ENCODE results near the gene MYO5B. TPM values are rescaled to one million over a fixed set of nuclear protein-coding genes. Genes with fewer than 3 reads are reported as not detected.

The MYO5B gene
- total and polyA plus RNA-seq, 9 of the 15 experiments (the other 6 are each of a cell fraction or from before 2014, with no cell fraction given), result 0.07 to 0.42 (median 0.28) TPM

DNA sequence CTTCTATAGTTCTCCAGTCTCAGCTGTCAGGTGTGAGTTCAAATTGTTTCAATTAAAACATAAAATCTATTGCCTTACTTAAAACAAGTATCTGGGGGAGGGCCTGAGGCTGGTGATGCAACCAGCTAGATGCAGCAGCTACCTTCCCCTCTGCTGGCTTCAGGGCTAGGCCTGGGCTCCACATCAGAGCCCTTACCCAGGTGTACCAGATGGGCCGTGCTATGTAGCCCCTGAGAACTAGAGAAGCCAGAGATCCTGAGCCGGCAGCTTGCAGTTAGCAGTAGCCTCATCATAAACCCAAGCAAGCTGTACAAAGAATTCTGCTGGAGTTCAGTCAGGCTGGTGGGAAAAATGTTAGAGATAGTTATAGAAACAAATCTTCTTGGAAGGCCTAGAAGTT, 284.0 kb downstream of the MYO5B start:
- Histone ChIP-seq H3K36me3 (ENCODE audit: control insufficient read depth, insufficient read depth, low read length) (no peaks in the 10 kb centered on the region), H3K79me2 (ENCODE audit: control insufficient read depth, insufficient read depth, low read length) (no peaks in the 10 kb centered on the region), H4K20me1 (replicated peaks; ENCODE audit: control insufficient read depth, insufficient read depth, low read length) (no peaks in the 10 kb centered on the region), H3K4me3 (no peak overlapping the region), H3K9me1 (ENCODE audit: control insufficient read depth, insufficient read depth, low read length) (no peaks in the 10 kb centered on the region), H2AFZ (ENCODE audit: low read depth, low read length) (no peak overlapping the region), H3K9ac (ENCODE audit: insufficient read depth in 1 of 2, low read depth in 2 of 2, low read length in 2 of 2) (no peak overlapping the region), H3K27me3 (ENCODE audit: control insufficient read depth in 2 of 2, insufficient read depth in 2 of 2, low read length in 2 of 2) (peaks cover 0 to 9% of the 10 kb centered on the region in 2 experiments; a peak in 2 of 5 replicates), H3K4me2 (ENCODE audit: insufficient read depth, low read length) (no peak overlapping the region), H3K4me1 (replicated peaks in 1 of 2; ENCODE audit: control insufficient read depth in 2 of 2, insufficient read depth in 2 of 2, low read length in 2 of 2) (0 out of 5 replicates have a peak, but pooled peaks cover 0 to 4% of the 10 kb centered on the region in 2 experiments), H3K27ac (ENCODE audit: extremely low read depth, low read depth, low read length) (no peak overlapping the region), H3K9me3 (replicated peaks; ENCODE audit: control insufficient read depth, insufficient read depth, low read depth, low read length) (0 out of 2 replicates have a peak, but pooled peaks cover 2% of the 10 kb centered on the region)
- ChIA-PET CTCF (ENCODE audit: low intra/inter-chr PET ratio) (interaction anchor here (0.6 to 0.7 kb wide), 2 partner anchors 293 to 1231 kb away, joined by 3 read pairs; no protein-coding TSS in a partner anchor), POLR2A (interaction anchor here (0.9 kb wide), 1 partner anchor 66 kb away, joined by 6 read pairs; no protein-coding TSS in a partner anchor)
- intact Hi-C loops (cut with micrococcal nuclease) (no loop called here), in situ Hi-C loops (cut with MboI) (no loop called here)
- ATAC-seq (no peak), DNase-seq (ENCODE audit: extremely low read depth in 1 of 4, low spot score in 3 of 4) (no peak), FAIRE-seq (no peak)
- BruUV-seq (replicated peaks), result no TSS peak
- no peak for TF ChIP-seq ARID2 (IDR thresholded peaks at IDR 0.05)
- no peak for TF ChIP-seq ZNF436 (CRISPR knock-in tag; IDR thresholded peaks at IDR 0.05)
- TF ChIP-seq, protein P1, sequence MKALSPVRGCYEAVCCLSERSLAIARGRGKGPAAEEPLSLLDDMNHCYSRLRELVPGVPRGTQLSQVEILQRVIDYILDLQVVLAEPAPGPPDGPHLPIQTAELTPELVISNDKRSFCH (CRISPR knock-in tag; IDR thresholded peaks at IDR 0.05), result no peak
- TF ChIP-seq, protein P1 (tag; IDR thresholded peaks at IDR 0.05), result no peak
- TF ChIP-seq, protein P2, sequence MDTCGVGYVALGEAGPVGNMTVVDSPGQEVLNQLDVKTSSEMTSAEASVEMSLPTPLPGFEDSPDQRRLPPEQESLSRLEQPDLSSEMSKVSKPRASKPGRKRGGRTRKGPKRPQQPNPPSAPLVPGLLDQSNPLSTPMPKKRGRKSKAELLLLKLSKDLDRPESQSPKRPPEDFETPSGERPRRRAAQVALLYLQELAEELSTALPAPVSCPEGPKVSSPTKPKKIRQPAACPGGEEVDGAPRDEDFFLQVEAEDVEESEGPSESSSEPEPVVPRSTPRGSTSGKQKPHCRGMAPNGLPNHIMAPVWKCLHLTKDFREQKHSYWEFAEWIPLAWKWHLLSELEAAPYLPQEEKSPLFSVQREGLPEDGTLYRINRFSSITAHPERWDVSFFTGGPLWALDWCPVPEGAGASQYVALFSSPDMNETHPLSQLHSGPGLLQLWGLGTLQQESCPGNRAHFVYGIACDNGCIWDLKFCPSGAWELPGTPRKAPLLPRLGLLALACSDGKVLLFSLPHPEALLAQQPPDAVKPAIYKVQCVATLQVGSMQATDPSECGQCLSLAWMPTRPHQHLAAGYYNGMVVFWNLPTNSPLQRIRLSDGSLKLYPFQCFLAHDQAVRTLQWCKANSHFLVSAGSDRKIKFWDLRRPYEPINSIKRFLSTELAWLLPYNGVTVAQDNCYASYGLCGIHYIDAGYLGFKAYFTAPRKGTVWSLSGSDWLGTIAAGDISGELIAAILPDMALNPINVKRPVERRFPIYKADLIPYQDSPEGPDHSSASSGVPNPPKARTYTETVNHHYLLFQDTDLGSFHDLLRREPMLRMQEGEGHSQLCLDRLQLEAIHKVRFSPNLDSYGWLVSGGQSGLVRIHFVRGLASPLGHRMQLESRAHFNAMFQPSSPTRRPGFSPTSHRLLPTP (IDR thresholded peaks at IDR 0.05; ENCODE audit: borderline replicate concordance, extremely low read depth, insufficient read length), result no peak
- no peak for TF ChIP-seq PHB2 (IDR thresholded peaks at IDR 0.05; ENCODE audit: low read depth)
- WGBS (ENCODE audit: insufficient coverage, low coverage, missing lambda C conversion rate), result 0% methylated on average over 1 of the region's 2 CpGs
